ENCODE data around the gene HELZ2. TPM values are rescaled to one million over a fixed set of nuclear protein-coding genes. Genes with fewer than 3 reads are reported as not detected.
"Not testable (repeated sequence)": the region's sequence is repeated elsewhere in the genome, so short reads cannot be mapped to it uniquely, and the experiment has no call there.

Gene HELZ2
- total and polyA plus RNA-seq, 2 donors from 2014 or later, result 3.2 to 40.7 TPM

DNA sequence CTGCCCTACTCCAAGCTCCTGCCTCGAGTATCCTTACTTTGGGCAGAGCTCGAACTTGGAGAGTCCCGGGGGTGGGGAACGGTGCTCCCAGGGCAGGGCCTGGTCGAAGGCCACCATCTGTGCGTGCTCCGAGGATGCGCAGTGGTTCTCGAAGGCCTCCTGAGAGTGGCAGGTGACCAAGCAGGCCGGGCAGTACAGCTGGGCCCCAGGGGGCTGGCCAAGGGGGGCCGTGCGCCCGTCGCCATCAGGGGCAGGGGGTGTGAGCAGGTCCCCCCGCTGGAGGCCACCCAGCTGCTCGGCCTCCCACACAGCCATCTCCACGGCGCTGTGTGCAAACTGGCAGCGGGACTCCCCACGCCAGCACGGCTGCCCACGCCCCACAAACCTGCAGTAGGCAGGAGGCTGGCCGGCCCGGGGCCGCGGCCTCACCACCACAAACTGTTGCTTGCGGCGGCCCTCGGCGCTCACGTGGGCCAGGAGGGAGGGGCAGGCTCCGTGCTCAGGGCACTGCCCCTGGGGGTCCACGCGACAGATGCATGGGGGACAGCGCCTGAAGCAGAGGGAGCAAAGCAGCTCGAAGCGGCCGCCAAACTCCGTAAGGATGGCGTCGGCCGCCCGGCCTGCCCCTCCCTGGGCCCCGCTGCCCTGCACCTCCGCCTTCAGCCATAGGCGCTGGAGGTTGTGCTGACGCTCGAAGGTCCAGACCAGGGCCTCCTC is 1.8 kb downstream of the HELZ2 start:
- H3K36me3 ChIP-seq (ENCODE audit: control insufficient read depth in 2 of 3, insufficient read depth in 3 of 3, low read length in 3 of 3), result no peaks in the 10 kb centered on the region
- H3K27me3 ChIP-seq (ENCODE audit: control insufficient read depth, insufficient read depth, low read length), result no peaks in the 10 kb centered on the region
- no peak overlapping the region for H3K27ac ChIP-seq (ENCODE audit: low read depth in 2 of 2, low read length in 2 of 2)
- DNase-seq (peak in 2 of 5 donors; percentile 36 to 69), FAIRE-seq (no peak)
- H3K4me1 ChIP-seq (ENCODE audit: control insufficient read depth in 2 of 3, insufficient read depth in 2 of 3, low read depth in 1 of 3, low read length in 3 of 3), result peaks cover 0 to 10% (median 0%) of the 10 kb centered on the region in 3 donors
- TF ChIP-seq, protein P1, sequence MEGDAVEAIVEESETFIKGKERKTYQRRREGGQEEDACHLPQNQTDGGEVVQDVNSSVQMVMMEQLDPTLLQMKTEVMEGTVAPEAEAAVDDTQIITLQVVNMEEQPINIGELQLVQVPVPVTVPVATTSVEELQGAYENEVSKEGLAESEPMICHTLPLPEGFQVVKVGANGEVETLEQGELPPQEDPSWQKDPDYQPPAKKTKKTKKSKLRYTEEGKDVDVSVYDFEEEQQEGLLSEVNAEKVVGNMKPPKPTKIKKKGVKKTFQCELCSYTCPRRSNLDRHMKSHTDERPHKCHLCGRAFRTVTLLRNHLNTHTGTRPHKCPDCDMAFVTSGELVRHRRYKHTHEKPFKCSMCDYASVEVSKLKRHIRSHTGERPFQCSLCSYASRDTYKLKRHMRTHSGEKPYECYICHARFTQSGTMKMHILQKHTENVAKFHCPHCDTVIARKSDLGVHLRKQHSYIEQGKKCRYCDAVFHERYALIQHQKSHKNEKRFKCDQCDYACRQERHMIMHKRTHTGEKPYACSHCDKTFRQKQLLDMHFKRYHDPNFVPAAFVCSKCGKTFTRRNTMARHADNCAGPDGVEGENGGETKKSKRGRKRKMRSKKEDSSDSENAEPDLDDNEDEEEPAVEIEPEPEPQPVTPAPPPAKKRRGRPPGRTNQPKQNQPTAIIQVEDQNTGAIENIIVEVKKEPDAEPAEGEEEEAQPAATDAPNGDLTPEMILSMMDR (IDR thresholded peaks at IDR 0.05; ENCODE audit: borderline replicate concordance, extremely low read depth, insufficient read depth), result no peak
- intact Hi-C loops (cut with DNase I), result no loop called here
- no peaks in the 10 kb centered on the region for H3K9me3 ChIP-seq (ENCODE audit: control insufficient read depth in 2 of 3, insufficient read depth in 1 of 3, low read length in 3 of 3)
- no peak overlapping the region for H3K9ac ChIP-seq (ENCODE audit: low read length in 3 of 3)
- no peak overlapping the region for H3K4me3 ChIP-seq (ENCODE audit: low read length in 3 of 3)

DNA sequence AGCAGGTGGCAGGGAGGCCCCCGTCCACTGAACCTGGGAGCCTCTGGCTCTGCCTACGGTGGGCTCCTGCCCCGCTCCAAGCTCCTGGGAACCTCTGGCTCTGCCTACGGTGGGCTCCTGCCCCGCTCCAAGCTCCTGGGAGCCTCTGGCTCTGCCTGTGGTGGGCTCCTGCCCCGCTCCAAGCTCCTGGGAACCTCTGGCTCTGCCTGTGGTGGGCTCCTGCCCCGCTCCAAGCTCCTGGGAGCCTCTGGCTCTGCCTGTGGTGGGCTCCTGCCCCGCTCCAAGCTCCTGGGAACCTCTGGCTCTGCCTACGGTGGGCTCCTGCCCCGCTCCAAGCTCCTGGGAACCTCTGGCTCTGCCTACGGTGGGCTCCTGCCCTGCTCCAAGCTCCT is 3.0 kb downstream of the HELZ2 start:
- H3K4me3 ChIP-seq (ENCODE audit: low read length in 3 of 3); H3K27me3 ChIP-seq (ENCODE audit: control insufficient read depth, insufficient read depth, low read length); intact Hi-C loops (cut with DNase I); H3K36me3 ChIP-seq (ENCODE audit: control insufficient read depth in 2 of 3, insufficient read depth in 3 of 3, low read length in 3 of 3); H3K4me1 ChIP-seq (ENCODE audit: control insufficient read depth in 2 of 3, insufficient read depth in 2 of 3, low read depth in 1 of 3, low read length in 3 of 3); H3K9ac ChIP-seq (ENCODE audit: low read length in 3 of 3); DNase-seq; H3K27ac ChIP-seq (ENCODE audit: low read depth in 2 of 2, low read length in 2 of 2); FAIRE-seq; H3K9me3 ChIP-seq (ENCODE audit: control insufficient read depth in 2 of 3, insufficient read depth in 1 of 3, low read length in 3 of 3): not testable (repeated sequence)

DNA sequence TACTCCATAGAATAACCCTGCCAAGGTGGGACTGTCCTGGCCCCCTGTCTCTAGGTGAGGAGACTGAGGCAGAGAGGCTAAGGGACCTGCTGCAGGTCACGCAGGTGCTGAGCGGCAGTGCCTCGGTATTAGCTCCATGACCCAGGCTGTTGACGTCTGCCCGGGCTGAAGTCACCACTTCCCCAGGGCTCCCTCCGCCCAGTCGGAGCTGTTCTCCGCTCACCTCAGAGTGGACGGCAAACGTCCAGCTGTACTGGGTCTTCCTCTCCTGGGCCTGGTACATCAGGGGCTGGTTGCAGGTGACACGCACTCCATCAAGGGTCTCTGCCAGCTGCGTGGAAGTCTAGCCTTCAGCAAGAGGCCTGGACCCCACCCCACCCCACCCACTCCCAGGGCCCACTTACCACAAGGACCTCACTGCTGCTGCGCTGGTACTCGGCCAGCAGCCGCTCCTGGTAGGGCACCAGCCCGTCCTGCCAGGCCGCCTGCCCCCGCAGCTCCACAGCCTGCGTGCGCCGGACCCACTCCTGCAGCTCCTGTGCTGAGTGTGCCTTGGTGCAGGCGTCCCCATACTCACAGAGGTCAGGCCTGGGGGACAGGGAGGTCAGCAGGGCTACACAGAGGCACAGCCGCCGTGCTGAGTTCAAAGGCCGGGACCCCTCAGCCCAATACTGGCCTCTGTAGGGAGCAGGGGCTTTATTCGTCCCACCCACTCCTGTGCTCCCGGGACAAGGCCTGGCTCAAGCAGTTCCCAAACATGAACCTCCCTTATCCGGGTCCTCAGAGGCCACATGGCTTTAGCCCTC is 3.6 kb downstream of the HELZ2 start:
- no peak for FAIRE-seq
- Histone ChIP-seq H3K27ac (ENCODE audit: low read depth in 2 of 2, low read length in 2 of 2) (no peak overlapping the region), H3K4me3 (ENCODE audit: low read length in 3 of 3) (no peak overlapping the region), H3K36me3 (ENCODE audit: control insufficient read depth in 2 of 3, insufficient read depth in 3 of 3, low read length in 3 of 3) (no peaks in the 10 kb centered on the region), H3K27me3 (ENCODE audit: control insufficient read depth, insufficient read depth, low read length) (no peaks in the 10 kb centered on the region), H3K9ac (ENCODE audit: low read length in 3 of 3) (no peak overlapping the region), H3K9me3 (ENCODE audit: control insufficient read depth in 2 of 3, insufficient read depth in 1 of 3, low read length in 3 of 3) (no peaks in the 10 kb centered on the region), H3K4me1 (ENCODE audit: control insufficient read depth in 2 of 3, insufficient read depth in 2 of 3, low read depth in 1 of 3, low read length in 3 of 3) (peaks cover 0 to 10% (median 0%) of the 10 kb centered on the region in 3 donors)
- TF ChIP-seq, protein P1 (IDR thresholded peaks at IDR 0.05; ENCODE audit: borderline replicate concordance, extremely low read depth, insufficient read depth), result no peak
- intact Hi-C loops (cut with DNase I), result no loop called here
- peak in 1 of 5 donors; percentile 67 for DNase-seq
